ENCODE data around the gene GIMAP5. TPM values are rescaled to one million over a fixed set of nuclear protein-coding genes. Genes with fewer than 3 reads are reported as not detected.

The GIMAP5 gene
- 10.7 TPM for total RNA-seq
- long read RNA-seq, full-length matches to known transcripts: 18 of 29 reads
- long read RNA-seq, partial matches to known transcripts: 0 of 29 reads
- long read RNA-seq, other reads (novel, unspliced or antisense): 11 of 29 reads

GRCh38 chr7:150737265-150738055 is at the start of gene GIMAP5:
TSS of gene GIMAP5 (plus strand) at chr7:150737418. CDS start at chr7:150740885, 3,467 bp downstream.
- intact Hi-C loops (cut with micrococcal nuclease): no loop called here
- Histone ChIP-seq H3K4me3 (peak within 1 kb of the TSS; percentile 70), H3K9me3 (replicated peaks) (no peaks in the 10 kb centered on the region), H3K27ac (replicated peaks) (peak within 1 kb of the TSS; percentile 85), H3K4me1 (peaks cover 43% of the 10 kb centered on the region), H3K27me3 (ENCODE audit: low read depth) (no peaks in the 10 kb centered on the region), H3K36me3 (peaks cover 20% of the 10 kb centered on the region)
- TF ChIP-seq CTCF (IDR thresholded peaks at IDR 0.05; ENCODE audit: borderline replicate concordance): no peak
- DNase-seq: no peak

GRCh38 chr7:150688630-150689029 is 48.6 kb upstream of the GIMAP5 start:
- Histone ChIP-seq H3K4me3 (no peak overlapping the region), H3K4me1 (peaks cover 33% of the 10 kb centered on the region), H3K27me3 (ENCODE audit: low read depth) (no peaks in the 10 kb centered on the region), H3K27ac (replicated peaks) (peak overlapping the region; percentile 33), H3K9me3 (replicated peaks) (no peaks in the 10 kb centered on the region), H3K36me3 (peaks cover 46% of the 10 kb centered on the region)
- no peak for TF ChIP-seq CTCF (IDR thresholded peaks at IDR 0.05; ENCODE audit: borderline replicate concordance)
- intact Hi-C loops (cut with micrococcal nuclease): no loop called here
- DNase-seq: no peak

GRCh38 chr7:150695654-150696053 is 41.6 kb upstream of the GIMAP5 start:
- no peaks in the 10 kb centered on the region for H3K27me3 ChIP-seq (ENCODE audit: low read depth)
- H3K27ac ChIP-seq (replicated peaks): no peak overlapping the region
- DNase-seq: no peak
- peaks cover 63% of the 10 kb centered on the region for H3K9me3 ChIP-seq (replicated peaks)
- intact Hi-C loops (cut with micrococcal nuclease): no loop called here
- H3K4me3 ChIP-seq: no peak overlapping the region
- TF ChIP-seq CTCF (IDR thresholded peaks at IDR 0.05; ENCODE audit: borderline replicate concordance): no peak
- H3K4me1 ChIP-seq: no peaks in the 10 kb centered on the region
- H3K36me3 ChIP-seq: peaks cover 31% of the 10 kb centered on the region

GRCh38 chr7:150703209-150703608 is 34.0 kb upstream of the GIMAP5 start:
- intact Hi-C loops (cut with micrococcal nuclease): no loop called here
- no peak for DNase-seq
- H3K4me3 ChIP-seq: no peak overlapping the region
- H3K9me3 ChIP-seq (replicated peaks): peaks cover 92% of the 10 kb centered on the region
- H3K36me3 ChIP-seq: no peaks in the 10 kb centered on the region
- no peaks in the 10 kb centered on the region for H3K27me3 ChIP-seq (ENCODE audit: low read depth)
- TF ChIP-seq CTCF (IDR thresholded peaks at IDR 0.05; ENCODE audit: borderline replicate concordance): no peak
- no peak overlapping the region for H3K27ac ChIP-seq (replicated peaks)
- no peaks in the 10 kb centered on the region for H3K4me1 ChIP-seq

GRCh38 chr7:150715293-150715692 is 21.9 kb upstream of the GIMAP5 start:
- DNase-seq: no peak
- peaks cover 27% of the 10 kb centered on the region for H3K9me3 ChIP-seq (replicated peaks)
- H3K36me3 ChIP-seq: peaks cover 15% of the 10 kb centered on the region
- peaks cover 16% of the 10 kb centered on the region for H3K4me1 ChIP-seq
- peak; percentile 23 for TF ChIP-seq CTCF (IDR thresholded peaks at IDR 0.05; ENCODE audit: borderline replicate concordance)
- no peaks in the 10 kb centered on the region for H3K27me3 ChIP-seq (ENCODE audit: low read depth)
- H3K27ac ChIP-seq (replicated peaks): peak overlapping the region; percentile 91
- peak overlapping the region; percentile 69 for H3K4me3 ChIP-seq
- intact Hi-C loops (cut with micrococcal nuclease): loop anchor here (10.0 kb wide), 1 partner anchor 80 kb away; the partner anchor contains the start of gene GIMAP6

Data from left ventricle myocardium inferior (tissue), 1 donor.